A549 (cell line): ENCODE measurements around the gene FAM171A1. TPM values are rescaled to one million over a fixed set of nuclear protein-coding genes. Genes with fewer than 3 reads are reported as not detected.
"Not testable (repeated sequence)": the region's sequence is repeated elsewhere in the genome, so short reads cannot be mapped to it uniquely, and the experiment has no call there.

ENCODE experiments used
- ATAC-seq, 2 experiments: fragments of 200-7000 bp in 1 of 2; fragments of >200 bp in 1 of 2; cut with Nextera tagmentation in 1 of 2; cut with Tn5 transposase in 1 of 2; 3 replicates each; pipeline versions ENCODE4 v1.8.0 to v1.9.1; 2018 to 2020; ENCODE audit warnings: mild to moderate bottlenecking in 1 of 2, moderate library complexity in 1 of 2
- CTCF ChIA-PET: fragments of 300-600 bp; sonication (Branson Sonifier 250); formaldehyde crosslinking; extraction: SDS; loops from one replicate; lab custom pipeline; 2021; ENCODE audit warnings: antibody characterized with exemption, inconsistent platforms; lab: Yijun Ruan, JAX
- POLR2A ChIA-PET: fragments of 350-600 bp; formaldehyde crosslinking; extraction: SDS; loops from one replicate; lab custom pipeline; 2021; ENCODE audit warnings: antibody characterized with exemption, inconsistent platforms; lab: Yijun Ruan, JAX
- DNase-seq, 2 experiments: peaks; one replicate each; pipeline versions ENCODE4 v3.0.0 to v3.0.0-alpha.2; 2011 to 2016; ENCODE audit warnings: low read depth in 1 of 2, low spot score in 1 of 2
- FAIRE-seq: peaks from 2 replicates; lab custom pipeline; 2011; peaks lifted over from hg19 to GRCh38; lab: Jason Lieb, UNC
- H3K27ac ChIP-seq, 2 experiments: fragments of >200 bp; sonication (Bioruptor Twin); formaldehyde crosslinking; 3 replicates each; pipeline ENCODE4 v1.5.1; 2016 to 2017
- H3K4me1 ChIP-seq: fragments of >200 bp; sonication (Bioruptor Twin); formaldehyde crosslinking; 3 replicates; pipeline ENCODE4 v1.6.1; 2016
- H3K4me2 ChIP-seq: fragments of >200 bp; sonication (Bioruptor Twin); formaldehyde crosslinking; 3 replicates; pipeline ENCODE4 v1.6.1; 2016
- H3K4me3 ChIP-seq: fragments of >200 bp; sonication (Bioruptor Twin); formaldehyde crosslinking; 3 replicates; pipeline ENCODE4 v1.5.1; 2016
- H3K9me3 ChIP-seq: fragments of >200 bp; sonication (Bioruptor Twin); formaldehyde crosslinking; 3 replicates; pipeline ENCODE4 v1.6.1; 2016
- CHD2 ChIP-seq: fragments of 150-350 bp; IDR thresholded peaks from 2 replicates; pipeline ENCODE4 v1.6.1; 2014; ENCODE audit warnings: low read length; ENCODE audit not compliant: partially characterized antibody
- EHF ChIP-seq: fragments of 250-450 bp; sonication (Bioruptor Pico); IDR thresholded peaks from 2 replicates; pipeline ENCODE4 v1.5.0; 2020; ENCODE audit warnings: mild to moderate bottlenecking
- GATA3 ChIP-seq: IDR thresholded peaks from 2 replicates; pipeline ENCODE4 v1.6.1; 2012; ENCODE audit warnings: borderline replicate concordance
- HDAC2 ChIP-seq: fragments of 200-600 bp; sonication (generic); IDR thresholded peaks from 2 replicates; pipeline ENCODE4 v1.6.1; 2016
- HOXB13 ChIP-seq: fragments of 250-450 bp; sonication (Bioruptor Pico); IDR thresholded peaks from 2 replicates; pipeline ENCODE4 v1.5.0; 2020; ENCODE audit warnings: low read depth, mild to moderate bottlenecking, moderate library complexity
- KDM1A ChIP-seq: fragments of 200-600 bp; sonication (generic); IDR thresholded peaks from 2 replicates; pipeline ENCODE4 v1.6.1; 2016; ENCODE audit warnings: low read depth, mild to moderate bottlenecking
- KDM5A ChIP-seq: fragments of 200-600 bp; sonication (generic); IDR thresholded peaks from 2 replicates; pipeline ENCODE4 v1.6.1; 2016; ENCODE audit warnings: antibody characterized with exemption, mild to moderate bottlenecking
- MAFK ChIP-seq: fragments of 450-650 bp; IDR thresholded peaks from 2 replicates; pipeline ENCODE4 v1.6.1; 2014; ENCODE audit not compliant: partially characterized antibody
- NFE2L2 ChIP-seq: fragments of 150-350 bp; conservative IDR thresholded peaks from 2 replicates; pipeline ENCODE4 v1.6.1; 2014; ENCODE audit warnings: low read length
- POLR2A ChIP-seq: IDR thresholded peaks from 2 replicates; pipeline ENCODE4 v1.6.1; 2012; ENCODE audit warnings: mild to moderate bottlenecking, low read length
- RAD21 ChIP-seq, 2 experiments: fragments of >200 bp in 1 of 2; sonication (Bioruptor Twin) in 1 of 2; formaldehyde crosslinking in 1 of 2; IDR thresholded peaks in 1 of 2; conservative IDR thresholded peaks in 1 of 2; 2 replicates in 1 of 2; 3 replicates in 1 of 2; pipeline ENCODE4 v1.6.1; 2012 to 2018; ENCODE audit warnings: inconsistent platforms in 1 of 2
- RCOR1 ChIP-seq: fragments of 150-350 bp; IDR thresholded peaks from 2 replicates; pipeline ENCODE4 v1.6.1; 2014; ENCODE audit warnings: antibody characterized with exemption, low read length, low read depth
- TP53 ChIP-seq: fragments of 250-450 bp; sonication (Bioruptor Pico); IDR thresholded peaks from 2 replicates; pipeline ENCODE4 v1.5.0; 2021; ENCODE audit warnings: mild to moderate bottlenecking, moderate library complexity
- ZSCAN20 ChIP-seq: fragments of 250-450 bp; sonication (Bioruptor Pico); IDR thresholded peaks from 2 replicates; pipeline ENCODE4 v1.8.0; 2022; ENCODE audit warnings: mild to moderate bottlenecking, moderate library complexity
- WGBS: methylation state at CpG from one replicate; pipeline ENCODE4 v1.1.6; 2017; ENCODE audit errors: missing lambda C conversion rate; 5-methylcytosine and 5-hydroxymethylcytosine counted together
- polyA plus RNA-seq, 4 experiments: library from polyadenylated mRNA; depleted of rRNA in 3 of 4; stranded (reverse); fragments of >200 nt; fragmentation: RNase III in 1 of 4; extraction: RNeasy Plus Mini Kit Qiagen cat#74134 plus additional on column Dnase treatment in 1 of 4; gene quantifications; 2 replicates in 3 of 4; 3 replicates in 1 of 4; pipeline ENCODE4 v1.2.3, GENCODE V29; 2011 to 2017
- TF ChIP-seq, protein P1 (sequence below): fragments of 250-450 bp; sonication (Bioruptor Pico); IDR thresholded peaks from 2 replicates; pipeline ENCODE4 v1.5.0; 2021; ENCODE audit warnings: mild to moderate bottlenecking, moderate library complexity, borderline replicate concordance
- TF ChIP-seq, protein P2 (sequence below): fragments of >200 bp; sonication (Bioruptor Twin); formaldehyde crosslinking; IDR thresholded peaks from 3 replicates; pipeline ENCODE4 v1.5.1; 2016
- TF ChIP-seq, protein P3 (sequence below): fragments of >200 bp; sonication (Bioruptor Twin); formaldehyde crosslinking; IDR thresholded peaks from 3 replicates; pipeline ENCODE4 v1.6.1; 2016

The FAM171A1 gene
- polyA plus RNA-seq, 2 of the 4 experiments (the other 2 are of a cell fraction), result 13.8 to 15.2 TPM

DNA sequence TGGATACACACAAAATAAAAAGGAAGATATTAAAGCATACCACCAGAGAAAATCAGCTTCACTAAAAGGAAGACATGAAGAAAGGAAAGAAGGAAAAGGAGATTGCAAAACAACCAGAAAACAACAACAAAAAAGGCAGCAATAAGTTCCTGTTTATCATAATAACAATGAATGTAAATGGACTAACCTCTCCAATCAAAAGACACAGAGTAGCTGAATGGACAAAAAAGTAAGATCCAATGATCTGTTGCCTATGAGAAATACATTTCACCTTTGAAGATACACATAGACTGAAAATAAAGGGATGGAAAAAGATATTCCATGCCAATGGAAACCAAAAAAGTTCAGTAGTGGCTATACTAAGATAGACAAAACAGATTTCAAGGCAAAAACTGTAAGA is 30.3 kb upstream of the FAM171A1 start:
- TF ChIP-seq GATA3 (no peak), NFE2L2 (no peak), CHD2 (no peak), RAD21 (conservative IDR thresholded peaks at IDR 0.05 in 1 of 2, IDR thresholded peaks at IDR 0.05 in 1 of 2) (no peak), ZSCAN20 (no peak), KDM5A (no peak), POLR2A (no peak), TP53 (CRISPR knock-in tag) (no peak)
- TF ChIP-seq, protein P1, sequence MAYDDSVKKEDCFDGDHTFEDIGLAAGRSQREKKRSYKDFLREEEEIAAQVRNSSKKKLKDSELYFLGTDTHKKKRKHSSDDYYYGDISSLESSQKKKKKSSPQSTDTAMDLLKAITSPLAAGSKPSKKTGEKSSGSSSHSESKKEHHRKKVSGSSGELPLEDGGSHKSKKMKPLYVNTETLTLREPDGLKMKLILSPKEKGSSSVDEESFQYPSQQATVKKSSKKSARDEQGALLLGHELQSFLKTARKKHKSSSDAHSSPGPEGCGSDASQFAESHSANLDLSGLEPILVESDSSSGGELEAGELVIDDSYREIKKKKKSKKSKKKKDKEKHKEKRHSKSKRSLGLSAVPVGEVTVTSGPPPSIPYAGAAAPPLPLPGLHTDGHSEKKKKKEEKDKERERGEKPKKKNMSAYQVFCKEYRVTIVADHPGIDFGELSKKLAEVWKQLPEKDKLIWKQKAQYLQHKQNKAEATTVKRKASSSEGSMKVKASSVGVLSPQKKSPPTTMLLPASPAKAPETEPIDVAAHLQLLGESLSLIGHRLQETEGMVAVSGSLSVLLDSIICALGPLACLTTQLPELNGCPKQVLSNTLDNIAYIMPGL (CRISPR knock-in tag), result no peak
- TF ChIP-seq, protein P2, sequence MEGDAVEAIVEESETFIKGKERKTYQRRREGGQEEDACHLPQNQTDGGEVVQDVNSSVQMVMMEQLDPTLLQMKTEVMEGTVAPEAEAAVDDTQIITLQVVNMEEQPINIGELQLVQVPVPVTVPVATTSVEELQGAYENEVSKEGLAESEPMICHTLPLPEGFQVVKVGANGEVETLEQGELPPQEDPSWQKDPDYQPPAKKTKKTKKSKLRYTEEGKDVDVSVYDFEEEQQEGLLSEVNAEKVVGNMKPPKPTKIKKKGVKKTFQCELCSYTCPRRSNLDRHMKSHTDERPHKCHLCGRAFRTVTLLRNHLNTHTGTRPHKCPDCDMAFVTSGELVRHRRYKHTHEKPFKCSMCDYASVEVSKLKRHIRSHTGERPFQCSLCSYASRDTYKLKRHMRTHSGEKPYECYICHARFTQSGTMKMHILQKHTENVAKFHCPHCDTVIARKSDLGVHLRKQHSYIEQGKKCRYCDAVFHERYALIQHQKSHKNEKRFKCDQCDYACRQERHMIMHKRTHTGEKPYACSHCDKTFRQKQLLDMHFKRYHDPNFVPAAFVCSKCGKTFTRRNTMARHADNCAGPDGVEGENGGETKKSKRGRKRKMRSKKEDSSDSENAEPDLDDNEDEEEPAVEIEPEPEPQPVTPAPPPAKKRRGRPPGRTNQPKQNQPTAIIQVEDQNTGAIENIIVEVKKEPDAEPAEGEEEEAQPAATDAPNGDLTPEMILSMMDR, result no peak
- TF ChIP-seq, all 56 proteins: peak for 0
- no peak for ATAC-seq
- Histone ChIP-seq H3K4me3 (no peak overlapping the region), H3K9me3 (no peaks in the 10 kb centered on the region), H3K4me1 (no peaks in the 10 kb centered on the region), H3K27ac (no peak overlapping the region), H3K4me2 (no peak overlapping the region)
- ChIA-PET POLR2A (no interaction called here), CTCF (interaction anchor here (0.7 kb wide), 1 partner anchor 180 kb away, joined by 3 read pairs; no protein-coding TSS in a partner anchor)
- FAIRE-seq, result no peak
- DNase-seq, result no peak

DNA sequence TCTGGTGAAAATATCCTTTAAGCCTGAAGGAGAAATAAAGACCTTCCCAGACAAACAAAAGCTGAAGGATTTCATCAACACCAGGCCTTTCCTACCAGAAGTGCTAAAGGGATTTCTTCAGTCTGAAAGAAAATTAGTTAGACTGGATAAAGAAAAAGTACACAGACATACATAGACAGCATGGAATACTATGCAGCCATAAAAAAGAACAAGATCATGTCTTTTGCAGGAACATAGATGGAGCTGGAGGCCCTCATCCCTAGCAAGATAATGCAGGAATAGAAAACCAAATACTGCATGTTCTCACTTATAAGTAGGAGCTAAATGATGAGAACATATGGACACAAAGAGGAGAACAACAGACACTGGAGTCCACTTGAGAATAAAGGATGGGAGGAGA is 29.4 kb upstream of the FAM171A1 start:
- CTCF ChIA-PET, result interaction anchor here (1.5 kb wide), 1 partner anchor 28 kb away, joined by 5 read pairs; no protein-coding TSS in a partner anchor
- FAIRE-seq, H3K4me2 ChIP-seq: not testable (repeated sequence)

DNA sequence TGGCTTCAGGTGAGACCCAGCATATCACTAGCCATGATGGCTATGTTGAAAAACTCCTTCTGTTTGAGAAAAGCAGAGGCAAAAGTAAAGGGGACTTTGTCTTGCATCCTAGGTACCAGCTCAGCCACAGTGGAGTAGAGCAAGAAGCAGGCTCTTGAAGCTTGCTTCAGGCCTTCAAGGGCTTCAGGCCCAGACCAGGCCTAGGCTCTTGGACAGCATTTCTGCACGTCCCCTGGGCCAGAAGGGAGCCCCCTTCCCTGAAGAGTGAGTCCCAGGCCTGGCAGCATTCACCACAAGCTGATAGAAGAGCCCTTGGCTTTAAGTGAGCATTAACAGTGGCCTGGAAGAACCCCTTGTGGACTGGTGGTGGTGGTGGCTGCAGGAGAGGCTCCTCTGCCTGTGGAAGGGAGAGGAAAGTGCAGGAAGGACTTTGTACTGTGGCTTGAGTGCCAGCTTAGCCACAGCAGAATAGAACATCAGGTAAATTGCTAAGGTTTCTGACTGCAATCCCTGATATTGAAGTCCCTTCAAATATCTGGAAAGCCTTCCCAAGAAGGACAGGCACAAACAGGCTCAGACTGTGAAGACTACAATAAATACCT is 28.1 kb upstream of the FAM171A1 start:
- FAIRE-seq (no peak), DNase-seq (no peak), ATAC-seq (no peak)
- H3K4me3 ChIP-seq, result no peak overlapping the region
- no peaks in the 10 kb centered on the region for H3K4me1 ChIP-seq
- ChIA-PET CTCF (no interaction called here), POLR2A (no interaction called here)
- TF ChIP-seq EHF (CRISPR knock-in tag) (no peak), KDM1A (no peak), HOXB13 (CRISPR knock-in tag) (no peak), RCOR1 (no peak), MAFK (no peak), RAD21 (conservative IDR thresholded peaks at IDR 0.05 in 1 of 2, IDR thresholded peaks at IDR 0.05 in 1 of 2) (no peak), HDAC2 (no peak)
- TF ChIP-seq, protein P3, sequence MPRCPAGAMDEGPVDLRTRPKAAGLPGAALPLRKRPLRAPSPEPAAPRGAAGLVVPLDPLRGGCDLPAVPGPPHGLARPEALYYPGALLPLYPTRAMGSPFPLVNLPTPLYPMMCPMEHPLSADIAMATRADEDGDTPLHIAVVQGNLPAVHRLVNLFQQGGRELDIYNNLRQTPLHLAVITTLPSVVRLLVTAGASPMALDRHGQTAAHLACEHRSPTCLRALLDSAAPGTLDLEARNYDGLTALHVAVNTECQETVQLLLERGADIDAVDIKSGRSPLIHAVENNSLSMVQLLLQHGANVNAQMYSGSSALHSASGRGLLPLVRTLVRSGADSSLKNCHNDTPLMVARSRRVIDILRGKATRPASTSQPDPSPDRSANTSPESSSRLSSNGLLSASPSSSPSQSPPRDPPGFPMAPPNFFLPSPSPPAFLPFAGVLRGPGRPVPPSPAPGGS, result no peak
- TF ChIP-seq, protein P1 (CRISPR knock-in tag), result no peak
- no peaks in the 10 kb centered on the region for H3K9me3 ChIP-seq
- no peak overlapping the region for H3K27ac ChIP-seq
- H3K4me2 ChIP-seq, result no peak overlapping the region
- 0% methylated on average over 1 of the region's 1 CpG for WGBS

More for the DNA sequence above, 29.4 kb upstream of the FAM171A1 start:
- DNase-seq, POLR2A ChIA-PET, H3K4me1 ChIP-seq, H3K9me3 ChIP-seq, H3K27ac ChIP-seq, H3K4me3 ChIP-seq, ATAC-seq: not testable (repeated sequence)
